Peyer's patch (tissue), 4 donors: ENCODE data around the gene ASCL4.

Experiments
- POLR2A ChIP-seq, 2 donors: fragments of 450-650 bp; IDR thresholded peaks; one replicate each; pipeline ENCODE4 v1.5.1; 2017; ENCODE audit warnings: antibody characterized with exemption in 2 of 2, mild to moderate bottlenecking in 2 of 2, moderate library complexity in 2 of 2
- TF ChIP-seq, protein P1 (sequence below), 6 experiments: fragments of 450-650 bp in 4 of 6; fragments of 200-600 bp in 2 of 6; sonication (generic) in 1 of 6; IDR thresholded peaks; one replicate each; pipeline ENCODE4 v1.5.1; 2017 to 2019; ENCODE audit warnings: antibody characterized with exemption in 6 of 6, mild to moderate bottlenecking in 3 of 6, moderate library complexity in 1 of 6

DNA sequence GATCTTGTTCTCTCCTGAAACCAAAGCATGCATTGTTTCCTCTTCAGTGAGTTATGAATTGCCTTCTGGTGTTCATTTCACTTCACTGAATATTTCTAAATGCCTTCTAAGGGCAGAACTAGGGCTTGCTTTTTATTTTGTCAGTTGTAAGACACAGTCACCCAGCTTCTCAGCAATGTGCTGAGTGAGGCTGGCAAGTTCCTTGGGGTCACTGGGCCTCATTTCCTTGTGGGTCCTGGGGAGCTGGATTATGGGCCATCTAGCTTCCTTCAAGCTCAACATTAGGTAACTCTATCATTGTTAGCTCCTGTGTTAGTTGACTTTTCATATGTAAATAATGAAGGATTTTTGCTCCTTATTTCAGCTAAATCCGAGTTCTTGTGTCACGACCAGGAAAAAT, 13.8 kb downstream of the ASCL4 start:
- TF ChIP-seq, protein P1, sequence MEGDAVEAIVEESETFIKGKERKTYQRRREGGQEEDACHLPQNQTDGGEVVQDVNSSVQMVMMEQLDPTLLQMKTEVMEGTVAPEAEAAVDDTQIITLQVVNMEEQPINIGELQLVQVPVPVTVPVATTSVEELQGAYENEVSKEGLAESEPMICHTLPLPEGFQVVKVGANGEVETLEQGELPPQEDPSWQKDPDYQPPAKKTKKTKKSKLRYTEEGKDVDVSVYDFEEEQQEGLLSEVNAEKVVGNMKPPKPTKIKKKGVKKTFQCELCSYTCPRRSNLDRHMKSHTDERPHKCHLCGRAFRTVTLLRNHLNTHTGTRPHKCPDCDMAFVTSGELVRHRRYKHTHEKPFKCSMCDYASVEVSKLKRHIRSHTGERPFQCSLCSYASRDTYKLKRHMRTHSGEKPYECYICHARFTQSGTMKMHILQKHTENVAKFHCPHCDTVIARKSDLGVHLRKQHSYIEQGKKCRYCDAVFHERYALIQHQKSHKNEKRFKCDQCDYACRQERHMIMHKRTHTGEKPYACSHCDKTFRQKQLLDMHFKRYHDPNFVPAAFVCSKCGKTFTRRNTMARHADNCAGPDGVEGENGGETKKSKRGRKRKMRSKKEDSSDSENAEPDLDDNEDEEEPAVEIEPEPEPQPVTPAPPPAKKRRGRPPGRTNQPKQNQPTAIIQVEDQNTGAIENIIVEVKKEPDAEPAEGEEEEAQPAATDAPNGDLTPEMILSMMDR (IDR thresholded peaks at IDR 0.05) = no peak
- no peak for TF ChIP-seq POLR2A (IDR thresholded peaks at IDR 0.05)
